GM19438 (cell line): ENCODE results near the gene EXOC1L.

Experiments used
- ATAC-seq: cut with Tn5 transposase; IDR thresholded peaks from one replicate; pipeline ENCODE4 v1.9.1; 2021; ENCODE audit warnings: low read depth; ENCODE audit not compliant: unreplicated experiment

EXOC1L gene, protein sequence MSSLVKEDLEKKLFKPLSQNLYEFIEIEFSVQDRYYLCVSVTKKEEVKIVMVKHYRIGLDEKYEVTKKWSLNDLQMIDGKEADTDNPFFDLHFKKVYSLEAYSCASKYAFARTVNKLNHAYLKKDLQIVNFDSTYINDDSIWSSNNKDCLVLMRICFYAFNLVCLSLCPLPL

GRCh38 chr4:55819634-55820033 lies at the start of gene EXOC1L:
Gene EXOC1L (plus strand): TSS chr4:55819790. CDS start chr4:55820027, 237 bp downstream.
- ATAC-seq = no peak

GRCh38 chr4:55770662-55771061 lies 48.9 kb upstream of the EXOC1L start:
- ATAC-seq = no peak

DNA sequence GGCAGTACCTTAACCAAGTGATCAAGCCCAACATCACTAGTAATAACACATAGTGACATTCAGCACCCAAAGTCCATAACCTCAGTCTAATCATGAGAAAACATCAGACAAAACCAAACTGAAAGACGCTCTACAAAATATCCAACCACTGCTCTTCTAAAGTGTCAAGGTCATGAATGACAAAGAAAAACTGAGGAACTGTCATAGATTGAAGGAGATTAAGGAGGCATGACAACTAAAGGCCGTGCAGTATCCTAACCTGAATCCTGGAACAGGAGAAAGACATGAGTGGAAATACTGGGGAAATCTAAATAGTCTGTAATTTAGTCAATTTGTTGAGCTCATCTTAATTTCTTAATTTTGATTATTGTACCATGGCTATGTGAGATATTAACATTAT lies 38.2 kb upstream of the EXOC1L start:
- no peak for ATAC-seq

DNA sequence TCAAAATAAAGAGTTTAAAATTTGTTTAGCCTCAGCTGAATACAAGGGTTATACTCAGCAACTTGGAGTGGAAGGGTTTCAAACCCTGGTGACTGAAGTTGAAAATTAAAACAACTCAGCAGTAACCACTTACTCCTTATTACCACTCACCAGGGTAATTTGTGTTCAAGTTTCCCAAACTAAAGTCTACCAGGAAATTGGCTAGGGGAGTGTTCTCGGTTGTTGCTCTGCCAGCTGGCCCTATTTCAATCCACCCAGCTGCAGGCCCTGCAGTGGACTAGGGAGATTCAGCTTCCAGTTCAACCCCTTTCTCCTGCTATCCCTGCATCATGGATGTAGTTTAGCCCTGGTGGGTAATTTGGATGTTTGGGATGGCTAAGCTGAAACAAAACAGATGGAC lies 37.8 kb upstream of the EXOC1L start:
- ATAC-seq = no peak

DNA sequence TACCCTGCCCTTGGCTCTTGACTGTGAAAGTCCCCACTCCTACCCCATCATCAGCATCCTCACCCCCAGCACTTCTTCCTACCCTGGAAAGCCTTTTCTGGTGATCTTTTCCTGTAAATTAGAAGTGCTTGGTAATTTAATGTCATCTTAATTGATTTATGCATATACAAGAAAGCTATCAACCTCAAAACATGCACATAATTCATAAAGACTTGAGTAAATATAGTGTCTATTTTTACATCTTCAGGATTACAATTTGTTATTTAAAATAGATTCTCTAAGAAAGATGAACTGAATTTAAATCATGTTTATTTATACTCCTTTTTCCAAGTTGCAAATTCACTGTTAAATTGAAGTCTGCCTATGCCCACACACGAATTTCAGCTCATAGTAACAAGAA lies 36.0 kb upstream of the EXOC1L start:
- ATAC-seq = no peak

DNA sequence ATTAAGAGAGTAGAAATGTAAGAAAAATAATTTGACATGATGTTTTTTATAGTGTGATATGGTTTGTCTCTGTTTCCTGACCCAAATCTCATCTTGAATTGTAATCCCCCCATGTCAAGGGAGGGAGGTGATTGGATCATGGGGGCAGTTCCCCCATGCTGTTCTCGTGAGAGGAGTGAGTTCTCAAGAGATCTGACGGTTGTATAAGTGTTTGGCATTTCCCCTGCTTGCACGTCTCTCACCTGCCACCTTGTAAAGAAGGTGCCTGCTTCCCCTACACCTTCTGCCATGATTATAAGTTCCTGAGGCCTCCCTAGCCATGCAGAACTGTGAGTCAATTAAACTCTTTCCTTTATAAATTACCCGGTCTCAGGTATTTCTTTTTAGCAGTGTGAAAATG lies 34.8 kb upstream of the EXOC1L start:
- ATAC-seq = no peak

- ATAC-seq = no peak
Measured at GRCh38 chr4:55791666-55792065, 27.9 kb upstream of the EXOC1L start.

GRCh38 chr4:55793479-55793878 lies 26.1 kb upstream of the EXOC1L start:
- ATAC-seq = no peak

GRCh38 chr4:55794053-55794452 lies 25.5 kb upstream of the EXOC1L start:
- ATAC-seq = no peak

GRCh38 chr4:55795341-55795740 lies 24.2 kb upstream of the EXOC1L start:
- no peak for ATAC-seq

DNA sequence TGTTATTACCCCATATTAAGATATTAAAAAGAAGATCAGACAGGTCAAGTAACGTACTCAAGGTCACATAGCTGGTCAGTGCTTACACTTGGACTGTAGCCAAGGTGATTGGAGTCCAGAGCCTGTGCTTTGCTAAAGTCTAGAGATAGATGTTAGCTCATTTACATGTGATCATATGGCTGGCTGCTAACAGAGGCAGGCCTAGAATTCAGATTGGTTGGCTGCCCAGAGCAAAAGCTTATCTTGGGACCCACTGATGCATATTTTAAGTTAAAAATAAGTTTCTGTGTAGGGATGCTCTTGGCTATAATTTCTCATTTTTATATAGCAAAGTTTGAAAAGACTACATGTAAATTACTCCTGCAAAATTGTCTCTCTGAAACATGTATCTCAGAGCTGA lies 18.1 kb upstream of the EXOC1L start:
- ATAC-seq = no peak

DNA sequence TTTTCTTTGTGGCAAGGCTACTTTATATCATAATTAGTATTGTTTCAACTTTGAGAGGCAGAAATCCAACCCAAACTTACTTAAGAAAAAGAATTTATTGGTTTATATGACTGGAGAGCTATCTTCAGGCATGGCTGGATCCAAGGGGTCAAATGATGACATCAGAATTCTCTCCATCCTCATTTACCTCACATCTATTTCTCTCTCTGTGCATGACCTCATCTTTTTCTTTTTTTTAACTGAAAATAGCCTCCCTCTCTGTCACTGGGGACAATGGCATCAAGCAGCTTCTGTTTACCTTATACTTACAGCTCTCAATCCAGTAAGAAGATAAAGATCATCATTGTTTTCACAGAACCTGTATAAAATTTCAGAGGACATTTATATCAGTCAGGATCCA lies 12.0 kb upstream of the EXOC1L start:
- no peak for ATAC-seq

DNA sequence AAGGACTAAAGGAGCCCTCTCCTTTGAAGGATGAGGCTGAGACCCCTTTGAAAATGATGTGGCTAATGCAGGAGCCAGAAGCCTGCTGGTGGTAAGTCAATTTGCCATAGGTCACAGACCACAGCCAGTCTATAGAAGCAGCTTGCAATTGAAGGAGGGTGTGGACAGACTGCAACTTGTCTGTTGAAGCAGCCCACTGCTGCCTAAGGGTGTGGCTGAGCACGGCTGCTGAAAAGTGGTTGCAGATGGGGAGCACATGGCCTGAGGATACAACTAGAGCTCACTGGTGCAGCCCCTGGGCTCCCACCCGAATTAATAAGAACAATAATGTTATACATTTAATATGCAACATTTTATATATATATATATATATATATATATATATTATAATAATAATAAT lies 11.4 kb upstream of the EXOC1L start:
- ATAC-seq = no peak

DNA sequence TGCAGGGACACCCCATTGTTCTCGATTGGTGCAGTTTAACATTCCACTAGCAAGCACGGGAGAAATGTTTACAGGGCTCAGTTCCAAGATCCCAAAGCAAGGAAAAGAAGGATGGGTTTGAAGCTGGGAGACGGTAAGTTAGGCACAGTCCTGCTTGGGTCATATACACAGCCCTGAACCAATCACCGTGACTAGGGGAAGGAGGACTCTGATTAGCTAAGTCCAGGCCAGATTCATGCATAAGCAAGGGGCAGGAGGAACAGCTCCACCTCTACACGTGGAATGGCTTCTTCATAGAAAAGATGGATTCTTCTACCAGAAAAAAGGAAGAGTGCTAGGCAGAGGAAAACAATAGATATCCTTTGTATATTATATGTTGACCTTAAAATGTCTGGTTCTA lies 11.0 kb upstream of the EXOC1L start:
- no peak for ATAC-seq

DNA sequence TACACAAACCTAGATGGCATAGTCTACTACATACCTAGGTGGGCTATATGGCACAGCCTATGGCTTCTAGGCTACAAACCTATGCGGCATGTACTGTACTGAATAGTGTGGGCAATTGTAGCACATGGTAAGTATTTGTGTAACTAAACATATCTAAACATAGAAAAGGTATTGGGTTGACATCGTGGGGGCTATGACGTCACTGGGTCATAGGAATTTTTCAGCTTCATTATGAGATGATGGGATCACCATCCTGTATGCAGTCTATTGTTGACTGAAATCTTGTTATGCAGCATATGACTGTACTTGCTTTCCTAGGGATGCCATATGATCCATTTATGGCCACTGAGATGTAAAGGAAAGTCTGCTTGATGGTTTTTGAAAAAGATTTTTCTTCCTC lies 1.9 kb upstream of the EXOC1L start:
- no peak for ATAC-seq

GRCh38 chr4:55820279-55820678 lies 689 bp downstream of the EXOC1L start:
- no peak for ATAC-seq

DNA sequence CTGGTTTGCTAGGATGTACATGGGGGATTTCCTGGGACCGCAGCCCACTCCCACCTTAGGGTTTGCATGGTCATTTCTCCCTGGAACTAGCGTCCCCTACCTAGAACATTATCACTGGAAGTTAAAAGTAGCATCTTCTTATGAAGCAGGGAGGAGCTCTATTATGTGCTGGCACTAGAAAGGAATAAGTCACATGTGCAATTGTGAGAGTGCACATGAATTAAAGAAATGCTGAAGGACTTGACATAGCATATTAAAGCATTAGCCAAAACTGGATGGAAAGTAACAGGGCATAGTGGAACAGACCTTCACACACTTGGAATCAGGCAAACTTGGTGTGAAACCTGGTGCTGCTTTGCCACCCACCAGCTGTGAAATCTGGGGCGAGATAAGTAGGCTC lies 2.7 kb downstream of the EXOC1L start:
- no peak for ATAC-seq

- no peak for ATAC-seq
Measured at GRCh38 chr4:55824865-55825264, 5.3 kb downstream of the EXOC1L start.

- ATAC-seq = no peak
Measured at GRCh38 chr4:55826986-55827385, 7.4 kb downstream of the EXOC1L start.

GRCh38 chr4:55827582-55827981 lies 8.0 kb downstream of the EXOC1L start:
- no peak for ATAC-seq

- ATAC-seq = no peak
Measured at GRCh38 chr4:55830048-55830447, 10.5 kb downstream of the EXOC1L start.

DNA sequence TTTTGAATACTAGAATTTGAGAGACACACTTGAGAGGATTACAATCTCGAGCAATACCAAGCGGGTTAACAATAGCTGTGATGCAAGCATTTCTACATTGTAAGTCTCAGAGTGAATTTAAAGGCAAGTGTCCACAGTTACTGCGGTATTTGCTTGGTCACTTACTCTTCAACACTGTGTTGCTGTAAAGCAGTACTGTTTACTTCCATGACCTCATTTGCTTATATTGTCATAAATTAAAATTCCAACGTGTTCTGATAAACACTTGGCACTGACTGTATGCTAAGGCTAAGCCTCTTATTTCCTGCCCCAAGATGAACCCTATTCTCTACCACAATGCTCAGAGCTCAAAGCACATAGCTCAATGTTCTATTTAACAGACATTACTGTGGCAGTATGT lies 11.1 kb downstream of the EXOC1L start:
- no peak for ATAC-seq

- no peak for ATAC-seq
Measured at GRCh38 chr4:55834086-55834795, 14.7 kb downstream of the EXOC1L start.
